HG03139 (cell line): ENCODE measurements around the gene CDSN.
A peak's percentile ranks its signal among the peaks of the same experiment; 100 is the strongest.
"Not testable (repeated sequence)": the region's sequence is repeated elsewhere in the genome, so short reads cannot be mapped to it uniquely, and the experiment has no call there.

Experiments used
- ATAC-seq: cut with Tn5 transposase; IDR thresholded peaks from one replicate; pipeline ENCODE4 v1.9.1; 2021; ENCODE audit not compliant: unreplicated experiment

The CDSN gene, protein sequence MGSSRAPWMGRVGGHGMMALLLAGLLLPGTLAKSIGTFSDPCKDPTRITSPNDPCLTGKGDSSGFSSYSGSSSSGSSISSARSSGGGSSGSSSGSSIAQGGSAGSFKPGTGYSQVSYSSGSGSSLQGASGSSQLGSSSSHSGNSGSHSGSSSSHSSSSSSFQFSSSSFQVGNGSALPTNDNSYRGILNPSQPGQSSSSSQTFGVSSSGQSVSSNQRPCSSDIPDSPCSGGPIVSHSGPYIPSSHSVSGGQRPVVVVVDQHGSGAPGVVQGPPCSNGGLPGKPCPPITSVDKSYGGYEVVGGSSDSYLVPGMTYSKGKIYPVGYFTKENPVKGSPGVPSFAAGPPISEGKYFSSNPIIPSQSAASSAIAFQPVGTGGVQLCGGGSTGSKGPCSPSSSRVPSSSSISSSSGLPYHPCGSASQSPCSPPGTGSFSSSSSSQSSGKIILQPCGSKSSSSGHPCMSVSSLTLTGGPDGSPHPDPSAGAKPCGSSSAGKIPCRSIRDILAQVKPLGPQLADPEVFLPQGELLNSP

GRCh38 chr6:31120151-31120915, at the start of gene CDSN:
CDSN (minus strand) TSS chr6:31120446; CDS start chr6:31120419, 27 bp downstream.
- no peak for ATAC-seq

DNA sequence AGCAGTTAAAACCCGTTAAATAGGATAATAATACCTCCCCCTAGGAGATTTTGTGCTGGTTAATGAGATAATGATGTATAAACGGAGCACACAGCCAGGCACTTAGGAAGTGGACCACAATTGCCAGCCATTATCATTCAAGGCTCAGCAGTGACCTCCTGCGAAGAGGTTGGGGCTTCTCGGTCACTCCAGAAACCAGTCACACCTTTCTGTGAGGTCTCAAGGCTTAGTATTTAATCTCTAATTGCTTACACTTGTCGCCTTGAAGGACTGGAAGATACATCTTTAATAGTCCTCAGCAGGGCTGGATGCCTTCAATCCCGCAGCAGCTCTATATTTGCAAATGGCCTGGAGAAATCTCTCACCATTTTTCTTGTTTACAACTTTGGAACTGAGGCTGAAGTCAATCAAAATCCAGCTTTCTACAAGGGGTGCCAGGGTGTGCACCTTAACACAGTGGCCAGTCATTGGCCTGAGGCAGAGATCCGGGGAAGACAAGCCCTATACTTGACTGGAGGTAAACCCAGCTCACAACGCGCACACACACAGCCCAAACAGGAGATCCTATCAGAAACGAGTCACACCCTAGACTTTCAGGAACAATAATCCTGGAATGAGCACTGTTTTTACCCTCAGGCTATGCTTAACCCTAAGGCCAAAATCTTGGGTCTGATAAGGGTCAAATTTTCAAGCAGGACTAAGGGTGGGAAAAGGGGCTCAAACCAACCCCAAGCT, 49.0 kb upstream of the CDSN start:
- no peak for ATAC-seq

- no peak for ATAC-seq
Measured at GRCh38 chr6:31168606-31169005, 48.4 kb upstream of the CDSN start.

GRCh38 chr6:31165986-31166385, 45.7 kb upstream of the CDSN start:
- ATAC-seq = no peak

DNA sequence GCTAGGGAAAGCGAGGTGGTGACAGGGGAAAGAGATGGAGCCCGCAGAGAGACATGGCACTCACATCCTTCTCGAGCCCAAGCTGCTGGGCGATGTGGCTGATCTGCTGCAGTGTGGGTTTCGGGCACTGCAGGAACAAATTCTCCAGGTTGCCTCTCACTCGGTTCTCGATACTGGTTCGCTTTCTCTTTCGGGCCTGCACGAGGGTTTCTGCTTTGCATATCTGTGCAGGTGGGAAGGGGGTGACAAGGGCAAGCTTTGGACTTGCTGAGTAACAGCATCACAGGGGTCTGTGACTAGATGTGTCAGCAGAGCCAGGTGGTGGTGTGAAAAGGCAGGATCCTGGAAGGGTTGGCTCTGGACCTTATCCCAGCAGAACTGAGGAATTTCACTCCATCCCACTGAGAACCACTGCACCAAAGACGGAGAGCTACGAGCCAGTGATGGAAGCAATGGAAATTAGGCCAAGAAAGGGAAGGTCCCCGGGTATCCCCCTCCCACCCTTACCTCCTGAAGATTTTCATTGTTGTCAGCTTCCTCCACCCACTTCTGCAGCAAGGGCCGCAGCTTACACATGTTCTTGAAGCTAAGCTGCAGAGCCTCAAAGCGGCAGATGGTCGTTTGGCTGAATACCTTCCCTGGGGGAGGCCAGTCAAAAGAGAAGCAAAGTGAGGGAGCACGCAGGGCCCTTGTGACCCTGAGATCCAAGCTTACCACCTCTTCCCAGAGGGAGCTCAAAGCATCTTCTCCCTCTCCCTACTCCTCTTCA, 45.0 kb upstream of the CDSN start:
- ATAC-seq = peak; percentile 53

- ATAC-seq = not testable (repeated sequence)
Measured at GRCh38 chr6:31164475-31165063, 44.3 kb upstream of the CDSN start.

DNA sequence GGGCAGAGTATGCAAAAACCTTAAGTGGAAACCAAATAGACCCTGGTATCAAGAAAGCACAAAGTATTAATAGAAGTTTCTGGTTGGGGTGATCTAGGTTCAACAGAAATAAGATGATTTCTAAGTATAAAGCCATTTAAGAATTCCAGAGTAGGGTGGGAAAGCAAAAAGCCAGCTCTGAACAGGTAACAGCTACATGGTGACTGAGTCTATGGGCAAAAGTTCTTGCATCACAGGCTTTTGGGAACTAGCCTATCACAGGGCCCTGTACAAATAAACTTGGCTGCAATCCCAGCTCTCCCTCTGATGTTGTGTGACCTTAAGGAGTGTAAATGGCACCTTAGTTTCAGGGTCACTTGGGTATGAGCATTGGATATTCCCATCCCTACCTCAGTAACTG, 43.7 kb upstream of the CDSN start:
- no peak for ATAC-seq

GRCh38 chr6:31162463-31163165, 42.4 kb upstream of the CDSN start:
- no peak for ATAC-seq

- no peak for ATAC-seq
Measured at GRCh38 chr6:31161216-31162126, 41.2 kb upstream of the CDSN start.

DNA sequence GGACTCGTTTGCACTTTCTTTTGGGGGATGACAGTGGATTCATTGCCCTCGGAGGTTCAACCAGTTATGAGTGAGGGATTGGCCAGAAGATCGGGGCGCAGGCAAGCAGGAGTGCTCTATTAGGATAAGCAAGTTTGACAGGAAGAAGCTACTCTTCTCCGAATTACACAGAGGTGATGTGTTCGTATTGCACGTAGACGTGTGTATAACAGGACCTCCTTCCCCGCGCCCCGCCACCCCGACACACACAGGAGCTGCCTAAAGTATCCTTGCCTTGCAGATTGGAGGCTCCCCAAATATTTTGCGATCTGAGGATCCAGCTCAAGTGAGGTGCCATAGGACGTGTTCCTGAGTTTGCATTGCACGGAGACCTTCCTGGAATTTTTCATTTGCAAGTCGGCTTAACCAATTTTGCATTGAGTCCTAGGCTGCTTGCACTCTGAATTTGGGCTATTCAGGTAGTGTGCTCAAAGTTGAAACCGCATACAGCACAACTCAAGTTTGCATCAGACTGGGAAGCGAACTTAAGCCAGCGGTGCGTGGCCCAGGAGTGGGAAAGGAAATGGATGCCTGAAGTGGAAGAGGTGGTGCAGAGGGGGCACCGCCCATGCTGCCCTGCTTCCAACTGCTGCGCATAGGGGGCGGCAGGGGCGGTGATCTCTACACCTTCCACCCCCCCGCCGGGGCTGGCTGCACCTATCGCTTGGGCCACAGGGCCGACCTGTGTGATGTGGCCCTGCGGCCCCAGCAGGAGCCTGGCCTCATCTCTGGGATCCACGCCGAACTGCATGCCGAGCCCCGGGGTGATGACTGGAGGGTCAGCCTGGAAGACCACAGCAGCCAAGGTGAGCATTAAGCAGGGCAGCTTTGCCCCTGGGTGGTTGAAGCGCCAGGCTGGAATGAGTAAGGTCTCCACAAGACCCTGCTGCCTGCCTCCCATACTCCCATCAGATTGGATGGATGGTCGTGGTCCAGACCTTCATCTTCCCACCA, 38.9 kb upstream of the CDSN start:
- no peak for ATAC-seq

DNA sequence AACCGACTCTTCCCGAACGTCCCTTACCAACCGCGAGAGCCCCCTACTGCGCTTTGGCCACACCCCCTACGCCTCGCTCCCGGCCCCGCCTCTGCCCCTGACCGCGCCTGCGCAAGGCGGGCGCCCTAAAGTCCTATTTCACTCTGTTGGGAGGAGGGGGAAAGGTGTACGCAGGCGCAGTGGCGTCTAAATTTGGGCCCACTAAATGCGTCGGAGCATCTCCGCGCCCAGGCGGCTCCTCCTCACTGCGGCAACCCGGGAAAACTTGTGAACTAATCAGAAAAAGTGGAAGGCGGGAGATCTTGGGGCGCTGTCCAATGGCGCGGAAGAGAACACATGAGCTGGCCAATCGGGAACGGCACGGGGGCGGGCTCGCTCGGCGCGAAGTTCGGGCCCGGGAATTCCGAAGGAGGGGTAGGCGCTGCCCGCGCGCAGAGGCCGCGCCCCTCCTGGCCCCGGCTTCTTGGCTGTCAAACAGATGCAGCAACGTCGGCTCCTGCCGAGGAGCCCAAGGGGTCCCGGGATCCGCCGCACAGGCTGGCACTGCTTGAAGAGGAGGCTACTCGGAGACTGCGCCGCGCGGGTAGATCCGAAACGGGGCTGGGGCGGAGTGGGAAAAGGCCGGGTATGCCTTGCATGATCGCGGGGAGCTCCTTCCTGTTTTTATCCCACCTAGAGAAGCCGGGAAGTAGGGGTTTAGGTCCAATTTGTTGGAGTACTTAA, 38.1 kb upstream of the CDSN start, which contains the start of gene TCF19:
TCF19 (plus strand) TSS at position 450 of the 723 bp plus-strand sequence. CDS start 881 bp downstream, outside the sequence.
- ATAC-seq = peak; percentile 81

DNA sequence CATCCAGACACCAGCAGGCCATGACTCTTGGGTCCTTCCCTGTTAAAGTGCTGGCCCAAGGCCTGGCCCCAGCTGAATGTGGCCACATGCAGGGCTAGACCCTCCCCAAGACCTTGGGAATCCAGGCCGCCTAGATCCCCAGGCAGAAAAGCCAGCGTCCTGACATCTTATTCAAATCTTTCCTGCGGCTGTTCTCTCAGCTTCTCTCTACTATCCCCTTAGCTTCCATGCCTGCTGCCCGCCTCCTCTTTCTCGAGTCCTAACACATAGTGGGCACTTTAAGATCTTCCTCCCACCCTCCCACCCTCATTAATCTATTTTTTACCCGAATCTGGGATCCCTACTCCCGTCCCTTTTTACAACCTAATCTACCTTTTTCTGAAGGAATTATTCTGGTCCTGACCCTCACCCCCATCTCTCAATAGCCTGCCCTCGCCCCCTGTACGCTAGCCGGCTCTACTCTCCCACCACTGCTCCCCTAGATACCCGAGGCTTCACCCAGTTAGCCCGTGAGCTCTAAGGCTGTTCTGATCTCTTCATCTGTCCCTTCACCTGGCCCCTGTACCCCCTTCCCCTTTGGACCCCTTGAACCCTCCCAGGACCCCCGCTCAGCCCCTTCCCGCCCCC, 37.4 kb upstream of the CDSN start, which contains the start of gene CCHCR1:
CCHCR1 (minus strand) TSS at position 290 of the 627 bp plus-strand sequence; CDS start at position 88, 202 bp downstream.
- ATAC-seq = no peak

GRCh38 chr6:31156641-31157040, 36.4 kb upstream of the CDSN start:
- ATAC-seq = no peak

DNA sequence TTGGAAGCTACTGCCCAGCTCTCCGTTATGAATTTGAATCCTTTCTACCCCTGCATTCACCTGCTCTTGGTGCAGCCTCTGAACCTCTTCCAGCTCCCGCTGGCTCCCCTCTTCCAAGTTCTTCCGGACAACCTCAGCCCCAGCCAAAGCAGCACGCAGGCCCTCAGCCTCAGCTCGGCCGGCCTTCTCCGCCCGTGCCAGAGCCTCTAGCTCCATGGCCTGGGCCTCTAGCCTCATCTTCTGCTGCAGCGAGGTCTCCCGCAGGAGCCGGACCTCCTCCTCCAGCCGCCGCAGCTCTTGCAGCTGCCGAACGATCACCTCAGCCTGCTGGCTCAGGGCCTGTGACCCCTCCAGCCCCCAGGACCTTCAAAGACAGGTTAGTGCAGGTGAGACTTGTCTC, 34.2 kb upstream of the CDSN start:
- ATAC-seq = no peak

DNA sequence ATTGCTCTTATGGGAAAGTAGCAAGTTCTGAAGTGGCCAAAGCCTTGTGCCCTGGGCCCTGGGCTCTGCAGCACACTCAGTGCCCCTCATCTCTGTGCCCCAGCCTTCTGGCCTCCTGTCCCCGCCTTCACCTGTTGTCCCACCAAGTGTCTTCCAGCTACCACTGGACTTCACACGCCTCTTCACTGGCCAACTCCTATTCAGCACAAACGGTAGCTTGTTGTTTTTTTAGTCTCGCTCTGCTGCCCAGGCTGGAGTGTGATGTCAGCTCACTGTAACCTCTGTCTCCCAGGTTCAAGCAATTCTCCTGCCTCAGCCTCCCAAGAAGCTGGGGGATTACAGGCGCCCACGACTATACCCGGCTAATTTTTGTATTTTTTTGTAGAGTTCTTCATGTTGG, 32.5 kb upstream of the CDSN start:
- no peak for ATAC-seq
